H1 (cell line): ENCODE results near the gene GID8. TPM values are rescaled to one million over a fixed set of nuclear protein-coding genes. Genes with fewer than 3 reads are reported as not detected.

ENCODE experiments used
- CTCF ChIA-PET: fragments of 300-600 bp; sonication (Branson Sonifier 250); formaldehyde crosslinking; loops from one replicate; lab custom pipeline; 2021; ENCODE audit not compliant: partially characterized antibody; lab: Charles Lee
- POLR2A ChIA-PET: fragments of 300-600 bp; sonication (Branson Sonifier 250); formaldehyde crosslinking; loops from one replicate; lab custom pipeline; 2021; ENCODE audit warnings: inconsistent platforms; ENCODE audit not compliant: partially characterized antibody; lab: Charles Lee
- DNase-seq, 2 experiments: peaks; one replicate each; pipeline versions ENCODE4 v3.0.0 to v3.0.0-alpha.2; 2010 to 2022; ENCODE audit warnings: low spot score in 2 of 2, low read depth in 1 of 2, mixed read lengths in 1 of 2
- FAIRE-seq: peaks from 2 replicates; lab custom pipeline; 2011; peaks lifted over from hg19 to GRCh38; lab: Jason Lieb, UNC
- H2AFZ ChIP-seq: 2 replicates; pipeline ENCODE4 v1.8.1; 2012; ENCODE audit warnings: low read length, inconsistent platforms
- H2AK5ac ChIP-seq: 2 replicates; pipeline ENCODE4 v1.6.1; 2013; ENCODE audit warnings: low read depth, low read length
- H2BK120ac ChIP-seq: replicated peaks from 2 replicates; pipeline ENCODE3; 2013; ENCODE audit warnings: low read depth, low read length, inconsistent platforms
- H2BK12ac ChIP-seq: 2 replicates; pipeline ENCODE4 v1.6.1; 2013; ENCODE audit warnings: low read depth, low read length
- H2BK15ac ChIP-seq: 2 replicates; pipeline ENCODE4 v1.6.1; 2013; ENCODE audit warnings: low read length
- H2BK20ac ChIP-seq: 2 replicates; pipeline ENCODE4 v1.6.1; 2013; ENCODE audit warnings: low read length
- H2BK5ac ChIP-seq: 2 replicates; pipeline ENCODE4 v1.6.1; 2013; ENCODE audit warnings: low read depth, low read length
- H3K14ac ChIP-seq: 2 replicates; pipeline ENCODE4 v1.6.1; 2013; ENCODE audit warnings: inconsistent platforms; ENCODE audit not compliant: insufficient read length
- H3K18ac ChIP-seq: 2 replicates; pipeline ENCODE4 v1.6.1; 2013; ENCODE audit warnings: low read length; ENCODE audit errors: extremely low read depth
- H3K23ac ChIP-seq: 2 replicates; pipeline ENCODE4 v1.6.1; 2013; ENCODE audit warnings: inconsistent platforms; ENCODE audit not compliant: insufficient read length
- H3K23me2 ChIP-seq: 2 replicates; pipeline ENCODE4 v1.6.1; 2013; ENCODE audit warnings: low read depth, low read length
- H3K27ac ChIP-seq: 2 replicates; pipeline ENCODE4 v1.6.1; 2011; ENCODE audit warnings: low read depth, low read length, inconsistent platforms
- H3K27me3 ChIP-seq, 4 experiments: replicated peaks in 1 of 4; 1 replicate in 1 of 4; 2 replicates in 3 of 4; pipeline versions ENCODE4 v1.6.1 to v1.8.1; 2011 to 2013; ENCODE audit warnings: low read length in 3 of 4, mild to moderate bottlenecking in 3 of 4, inconsistent platforms in 2 of 4, mixed read lengths in 2 of 4, moderate library complexity in 1 of 4; ENCODE audit not compliant: control insufficient read depth in 3 of 4, insufficient read depth in 3 of 4; ENCODE audit errors: extremely low read depth in 1 of 4
- H3K36me3 ChIP-seq, 4 experiments: 2 replicates each; pipeline versions ENCODE4 v1.6.1 to v1.8.1; 2011 to 2013; ENCODE audit warnings: mild to moderate bottlenecking in 4 of 4, low read length in 3 of 4, moderate library complexity in 2 of 4, control low read depth in 1 of 4, inconsistent platforms in 1 of 4; ENCODE audit not compliant: insufficient read depth in 4 of 4, control insufficient read depth in 2 of 4
- H3K4ac ChIP-seq: replicated peaks from 2 replicates; pipeline ENCODE3; 2013; ENCODE audit warnings: low read length, low read depth, mixed read lengths, inconsistent platforms; ENCODE audit not compliant: insufficient read length
- H3K4me1 ChIP-seq, 4 experiments: replicated peaks in 1 of 4; 1 replicate in 1 of 4; 2 replicates in 3 of 4; pipeline versions ENCODE4 v1.6.1 to v1.8.1; 2011 to 2013; ENCODE audit warnings: low read length in 3 of 4, inconsistent platforms in 2 of 4, mixed read lengths in 1 of 4; ENCODE audit not compliant: insufficient read depth in 4 of 4, control insufficient read depth in 3 of 4
- H3K4me2 ChIP-seq, 2 experiments: 2 replicates each; pipeline versions ENCODE4 v1.6.1 to v1.8.1; 2011 to 2013; ENCODE audit warnings: low read depth in 2 of 2, low read length in 2 of 2, control low read depth in 1 of 2, inconsistent platforms in 1 of 2, mild to moderate bottlenecking in 1 of 2; ENCODE audit not compliant: insufficient read depth in 1 of 2
- H3K4me3 ChIP-seq, 4 experiments: fragments of 200-600, 300-600 bp in 1 of 4; sonication (generic), shearing (Covaris generic), sonication (Bioruptor Twin) in 1 of 4; 2 replicates each; pipeline versions ENCODE4 v1.5.1 to v1.8.1; 2011 to 2016; ENCODE audit warnings: low read length in 4 of 4, low read depth in 3 of 4, control low read depth in 2 of 4, inconsistent platforms in 2 of 4, mild to moderate bottlenecking in 2 of 4, mixed read lengths in 1 of 4, moderate library complexity in 1 of 4; ENCODE audit not compliant: insufficient read depth in 2 of 4; ENCODE audit errors: extremely low read depth in 1 of 4
- H3K56ac ChIP-seq: replicated peaks from 2 replicates; pipeline ENCODE3; 2013; ENCODE audit warnings: low read depth, mild to moderate bottlenecking, mixed read lengths, low read length, inconsistent platforms; ENCODE audit not compliant: insufficient read length
- H3K79me1 ChIP-seq: 2 replicates; pipeline ENCODE4 v1.6.1; 2013; ENCODE audit warnings: low read depth, low read length, control low read depth
- H3K79me2 ChIP-seq, 2 experiments: 2 replicates each; pipeline versions ENCODE4 v1.6.1 to v1.8.1; 2012 to 2013; ENCODE audit warnings: low read length in 2 of 2, mild to moderate bottlenecking in 2 of 2, inconsistent platforms in 1 of 2; ENCODE audit not compliant: insufficient read depth in 2 of 2, control insufficient read depth in 1 of 2
- H3K9ac ChIP-seq, 4 experiments: replicated peaks in 1 of 4; 1 replicate in 1 of 4; 2 replicates in 3 of 4; pipeline versions ENCODE4 v1.6.1 to v1.8.1; 2011 to 2013; ENCODE audit warnings: low read depth in 3 of 4, low read length in 3 of 4, control low read depth in 2 of 4, mild to moderate bottlenecking in 2 of 4, moderate library complexity in 2 of 4, inconsistent platforms in 1 of 4; ENCODE audit errors: extremely low read depth in 1 of 4
- H3K9me3 ChIP-seq, 2 experiments: 2 replicates each; pipeline versions ENCODE4 v1.6.1 to v1.8.1; 2012 to 2013; ENCODE audit warnings: mild to moderate bottlenecking in 2 of 2, moderate library complexity in 2 of 2, control low read depth in 1 of 2, inconsistent platforms in 1 of 2, low read depth in 1 of 2, low read length in 1 of 2, mixed read lengths in 1 of 2; ENCODE audit not compliant: insufficient read depth in 2 of 2
- H4K20me1 ChIP-seq, 2 experiments: replicated peaks in 1 of 2; 2 replicates each; pipeline versions ENCODE3 to v1.8.1; 2011 to 2013; ENCODE audit warnings: inconsistent platforms in 2 of 2, low read length in 2 of 2, mild to moderate bottlenecking in 1 of 2; ENCODE audit not compliant: insufficient read depth in 2 of 2, control insufficient read depth in 1 of 2
- H4K5ac ChIP-seq: 2 replicates; pipeline ENCODE4 v1.6.1; 2013; ENCODE audit warnings: low read length, low read depth, mixed read lengths, inconsistent platforms; ENCODE audit not compliant: insufficient read length
- H4K8ac ChIP-seq: 2 replicates; pipeline ENCODE4 v1.8.0; 2013; ENCODE audit warnings: mild to moderate bottlenecking, moderate library complexity, low read length, inconsistent platforms; ENCODE audit not compliant: insufficient read depth; ENCODE audit errors: extremely low read depth
- H4K91ac ChIP-seq: replicated peaks from 2 replicates; pipeline ENCODE3; 2013; ENCODE audit warnings: low read length, mixed read lengths, inconsistent platforms; ENCODE audit not compliant: insufficient read length
- ATF2 ChIP-seq: IDR thresholded peaks from 2 replicates; pipeline ENCODE4 v1.6.1; 2012; ENCODE audit warnings: low read length, inconsistent platforms
- BACH1 ChIP-seq: IDR thresholded peaks from 2 replicates; pipeline ENCODE4 v1.6.1; 2012; ENCODE audit warnings: low read length, improper control_type of control experiment
- CBX8 ChIP-seq: fragments of 300-800, 300-1000 bp; sonication (generic); IDR thresholded peaks from 2 replicates; pipeline ENCODE4 v1.7.1; 2016; ENCODE audit warnings: low read depth, low read length, borderline replicate concordance
- FOSL1 ChIP-seq: IDR thresholded peaks from 2 replicates; pipeline ENCODE4 v1.6.1; 2011; ENCODE audit warnings: mild to moderate bottlenecking, low read depth, low read length, moderate library complexity; ENCODE audit not compliant: insufficient read depth
- HDAC2 ChIP-seq, 2 experiments: fragments of 300-600 bp in 1 of 2; sonication (generic) in 1 of 2; IDR thresholded peaks; 2 replicates each; pipeline ENCODE4 v1.6.1; 2011 to 2012; ENCODE audit warnings: low read depth in 2 of 2, low read length in 2 of 2, mild to moderate bottlenecking in 2 of 2, moderate library complexity in 2 of 2, borderline replicate concordance in 1 of 2, inconsistent platforms in 1 of 2
- POLR2A ChIP-seq, 2 experiments: IDR thresholded peaks; 1 replicate in 1 of 2; 2 replicates in 1 of 2; pipeline ENCODE4 v1.6.1; 2011; ENCODE audit warnings: low read depth in 2 of 2, low read length in 2 of 2, mild to moderate bottlenecking in 2 of 2; ENCODE audit errors: control extremely low read depth in 1 of 2
- POU5F1 ChIP-seq: IDR thresholded peaks from 2 replicates; pipeline ENCODE4 v1.6.1; 2011; ENCODE audit warnings: low read depth, mild to moderate bottlenecking, low read length, moderate library complexity
- SP1 ChIP-seq: IDR thresholded peaks from 2 replicates; pipeline ENCODE4 v1.6.1; 2011; ENCODE audit warnings: low read depth, low read length
- YY1 ChIP-seq: IDR thresholded peaks from 2 replicates; pipeline ENCODE4 v1.6.1; 2011; ENCODE audit warnings: low read depth, mild to moderate bottlenecking, low read length
- WGBS, 2 experiments: shearing (Covaris generic) in 1 of 2; methylation state at CpG; one replicate each; pipeline versions ENCODE4 v1.1.6 to v1.1.7; 2013 to 2015; ENCODE audit warnings: low lambda C conversion rate in 2 of 2, mixed read lengths in 2 of 2, inconsistent platforms in 1 of 2, low coverage in 1 of 2, missing lambda C conversion rate in 1 of 2; ENCODE audit not compliant: insufficient replicate concordance in 2 of 2, insufficient coverage in 1 of 2, insufficient read length in 1 of 2; ENCODE audit errors: extremely low coverage in 1 of 2, missing lambda C conversion rate in 1 of 2; 5-methylcytosine and 5-hydroxymethylcytosine counted together
- polyA plus RNA-seq, 7 experiments: library from polyadenylated mRNA; depleted of rRNA in 3 of 7; stranded (reverse) in 5 of 7; unstranded in 2 of 7; fragments of >200 nt in 5 of 7; fragments of 200-250 nt in 2 of 7; gene quantifications; 1 replicate in 5 of 7; 2 replicates in 1 of 7; 4 replicates in 1 of 7; pipeline versions ENCODE4 v1.2.1 to v1.2.3, GENCODE V29; 2011 to 2013; ENCODE audit warnings: missing spikeins in 2 of 7, mixed read lengths in 2 of 7
- total RNA-seq: library from RNA; stranded (reverse); fragmentation: NEBNext Ultra II Directional; extraction: Animal tissue kit (Norgen Biotek cat#: 25700); gene quantifications from 2 replicates; pipeline ENCODE4 v1.2.1, GENCODE V29; 2021

GID8 gene
- total and polyA plus RNA-seq, 2 of the 8 experiments (the other 6 are each of a cell fraction or from before 2014, with no cell fraction given), result 39.7 to 72.9 TPM

DNA sequence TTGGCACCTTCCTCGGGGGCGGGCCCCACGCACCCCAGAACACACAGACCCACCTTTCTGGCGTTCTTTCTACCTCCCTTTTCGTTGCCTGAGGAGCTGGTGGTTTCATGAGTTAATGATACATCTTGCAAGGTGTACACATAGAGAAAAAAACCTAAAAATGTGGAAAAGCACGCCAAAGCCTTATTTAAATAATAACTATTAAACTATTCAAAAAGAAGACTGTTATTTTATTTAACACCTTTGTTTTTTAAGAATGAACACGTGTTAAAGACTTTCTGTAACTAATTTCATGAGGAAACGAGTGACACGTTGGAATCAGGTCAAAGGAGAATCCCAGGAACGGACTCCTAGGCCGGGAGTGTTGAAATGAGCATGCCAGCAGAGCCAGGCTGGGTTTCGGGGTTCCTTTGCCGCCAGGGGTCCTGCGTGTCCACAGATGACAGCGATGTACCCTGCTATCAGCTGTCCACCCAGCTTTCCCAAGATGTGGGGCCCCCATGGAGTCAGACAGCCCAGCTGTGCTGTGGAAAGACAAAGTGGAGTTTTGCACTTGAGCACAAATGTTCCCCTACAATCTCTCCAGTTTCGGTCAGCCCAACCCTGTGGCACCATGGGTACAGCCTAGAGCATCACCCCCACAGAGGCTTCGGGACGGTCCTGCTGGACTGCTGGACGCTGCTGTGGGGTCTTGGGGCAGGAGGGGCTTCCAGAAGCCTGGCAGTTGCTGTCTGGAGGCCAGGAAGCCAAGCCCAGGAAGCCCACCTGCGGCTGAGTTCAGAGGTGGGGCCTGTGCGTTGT lies 30.6 kb downstream of the GID8 start:
- H3K27ac ChIP-seq, result no peak overlapping the region
- H2BK120ac ChIP-seq, result no peak overlapping the region
- H3K4me1 ChIP-seq, result peaks cover 0 to 11% (median 5%) of the 10 kb centered on the region in 4 experiments; a peak in 5 of 7 replicates
- H3K4me2 ChIP-seq, result no peak overlapping the region
- no peak overlapping the region for H2BK15ac ChIP-seq
- TF ChIP-seq POU5F1 (no peak), YY1 (no peak), BACH1 (no peak), CBX8 (no peak), SP1 (no peak), HDAC2 (IDR thresholded peaks at IDR 0.05; ENCODE audit: borderline replicate concordance in 1 of 2, low read depth in 2 of 2, low read length in 2 of 2) (no peak), ATF2 (no peak), POLR2A (IDR thresholded peaks at IDR 0.05; ENCODE audit: control extremely low read depth in 1 of 2, low read depth in 2 of 2, low read length in 2 of 2) (no peak), FOSL1 (no peak)
- H3K23me2 ChIP-seq, result peaks cover 13% of the 10 kb centered on the region; the same call in 1 of the 2 replicates
- no peak overlapping the region for H2AK5ac ChIP-seq
- H4K91ac ChIP-seq, result no peak overlapping the region
- POLR2A ChIA-PET, result interaction anchor here (1.3 to 3.4 kb wide), 6 partner anchors 9 to 93 kb away, joined by 3 to 13 read pairs (median 3); partner anchors contain the start of gene GID8
- no peak overlapping the region for H3K9ac ChIP-seq
- peaks cover 0 to 9% of the 10 kb centered on the region in 2 experiments for H4K20me1 ChIP-seq
- H3K14ac ChIP-seq, result no peak overlapping the region
- H3K27me3 ChIP-seq, result peaks cover 8 to 16% (median 13%) of the 10 kb centered on the region in 4 experiments
- H3K79me1 ChIP-seq, result no peaks in the 10 kb centered on the region
- H3K4me3 ChIP-seq, result no peak overlapping the region
- no peak overlapping the region; the same call in 1 of the 2 replicates for H2BK5ac ChIP-seq
- no peak overlapping the region for H4K5ac ChIP-seq
- FAIRE-seq (no peak), DNase-seq (no peak)
- peaks cover 0 to 3% (median 0%) of the 10 kb centered on the region in 4 experiments; a peak in 3 of 8 replicates for H3K36me3 ChIP-seq
- H4K8ac ChIP-seq, result peak overlapping the region; percentile 81
- CTCF ChIA-PET, result interaction anchor here (1.1 to 8.1 kb wide), 8 partner anchors 14 to 67 kb away, joined by 3 to 53 read pairs (median 4); partner anchors contain the start of gene BHLHE23
- no peaks in the 10 kb centered on the region for H3K9me3 ChIP-seq
- no peak overlapping the region for H3K56ac ChIP-seq
- H3K4ac ChIP-seq, result no peak overlapping the region
- H3K23ac ChIP-seq, result no peak overlapping the region
- WGBS, 2 experiments, result 86% methylated on average over 21 of the region's 21 CpGs; no CpG with 5 or more reads in 1 of the 2 experiments
- peak overlapping the region; percentile 60; the same call in 1 of the 2 replicates for H3K18ac ChIP-seq
- H2AFZ ChIP-seq, result no peak overlapping the region
- H2BK20ac ChIP-seq, result no peak overlapping the region
- no peak overlapping the region for H2BK12ac ChIP-seq
- H3K79me2 ChIP-seq, result no peaks in the 10 kb centered on the region
